Neural cell (in vitro differentiated cells): ENCODE measurements around the gene PIK3R4. TPM values are rescaled to one million over a fixed set of nuclear protein-coding genes. Genes with fewer than 3 reads are reported as not detected.

Experiments used
- H2AFZ ChIP-seq: fragments of 200-600, 300-800 bp; sonication (generic), shearing (Covaris generic); 2 replicates; pipeline ENCODE4 v1.6.0; 2014; ENCODE audit warnings: low read depth, mild to moderate bottlenecking, antibody characterized with exemption, low read length, moderate library complexity
- H3F3A ChIP-seq: fragments of 200-600 bp; shearing (Covaris generic); 2 replicates; pipeline ENCODE4 v1.6.1; 2016; ENCODE audit warnings: mild to moderate bottlenecking, moderate library complexity, mixed read lengths, antibody characterized with exemption, low read length; ENCODE audit not compliant: insufficient read depth, poor library complexity, severe bottlenecking
- H3K27ac ChIP-seq: fragments of 200-600, 300-800 bp; sonication (generic), shearing (Covaris generic); 2 replicates; pipeline ENCODE4 v1.5.1; 2014; ENCODE audit warnings: mild to moderate bottlenecking, low read length, moderate library complexity
- H3K27me3 ChIP-seq: fragments of 300-800, 200-600 bp; sonication (generic), shearing (Covaris generic); 2 replicates; pipeline ENCODE4 v1.6.0; 2014; ENCODE audit warnings: mild to moderate bottlenecking, low read depth, low read length, moderate library complexity; ENCODE audit not compliant: insufficient read depth
- H3K36me3 ChIP-seq: fragments of 300-800, 200-600 bp; sonication (generic), shearing (Covaris generic); 2 replicates; pipeline ENCODE4 v1.5.1; 2014; ENCODE audit warnings: mild to moderate bottlenecking, antibody characterized with exemption, low read length, moderate library complexity; ENCODE audit not compliant: insufficient read depth
- H3K4me2 ChIP-seq: fragments of 300-800, 200-600 bp; sonication (generic), shearing (Covaris generic); 2 replicates; pipeline ENCODE4 v1.6.0; 2014; ENCODE audit warnings: mild to moderate bottlenecking, low read length
- H3K4me3 ChIP-seq: fragments of 300-800, 200-600 bp; sonication (generic), shearing (Covaris generic); 2 replicates; pipeline ENCODE4 v1.5.1; 2014; ENCODE audit warnings: mild to moderate bottlenecking, low read length, moderate library complexity
- H3K79me2 ChIP-seq: fragments of 200-600 bp; shearing (Covaris generic); replicated peaks from 2 replicates; pipeline ENCODE4 v1.6.0; 2014; ENCODE audit warnings: mild to moderate bottlenecking, low read length, moderate library complexity; ENCODE audit not compliant: insufficient read depth
- H3K9ac ChIP-seq: fragments of 300-800, 200-600 bp; sonication (generic), shearing (Covaris generic); 2 replicates; pipeline ENCODE4 v1.6.1; 2016; ENCODE audit warnings: mild to moderate bottlenecking, low read length, mixed read lengths
- H3K9me2 ChIP-seq: fragments of 200-600 bp; shearing (Covaris generic); 2 replicates; pipeline ENCODE4 v1.6.1; 2016; ENCODE audit warnings: mild to moderate bottlenecking, low read length, mixed read lengths; ENCODE audit not compliant: insufficient read depth
- H3K9me3 ChIP-seq: fragments of 200-600, 300-800 bp; sonication (generic), shearing (Covaris generic); 2 replicates; pipeline ENCODE4 v1.6.1; 2016; ENCODE audit warnings: mild to moderate bottlenecking, mixed run types, low read length, moderate library complexity, mixed read lengths
- H4K20me1 ChIP-seq: fragments of 200-600 bp; shearing (Covaris generic); 2 replicates; pipeline ENCODE4 v1.6.1; 2016; ENCODE audit warnings: mild to moderate bottlenecking, mixed run types; ENCODE audit not compliant: insufficient read depth
- EP300 ChIP-seq: fragments of 450-650 bp; conservative IDR thresholded peaks from 2 replicates; pipeline ENCODE4 v1.6.1; 2014; ENCODE audit warnings: antibody characterized with exemption, mild to moderate bottlenecking, moderate library complexity; ENCODE audit not compliant: poor library complexity, severe bottlenecking
- EZH2 ChIP-seq: fragments of 200-600, 300-800 bp; shearing (Covaris generic), sonication (generic); IDR thresholded peaks from 2 replicates; pipeline ENCODE4 v1.6.1; 2014; ENCODE audit warnings: antibody characterized with exemption, low read length, borderline replicate concordance, mild to moderate bottlenecking; ENCODE audit not compliant: insufficient read depth, poor library complexity, severe bottlenecking
- MXI1 ChIP-seq: fragments of 450-650 bp; conservative IDR thresholded peaks from 2 replicates; pipeline ENCODE4 v1.6.1; 2014; ENCODE audit warnings: antibody characterized with exemption, mild to moderate bottlenecking; ENCODE audit not compliant: poor library complexity, severe bottlenecking
- POLR2AphosphoS5 ChIP-seq: IDR thresholded peaks from 2 replicates; pipeline ENCODE4 v1.6.1; 2012
- RAD21 ChIP-seq: fragments of 450-650 bp; conservative IDR thresholded peaks from 2 replicates; pipeline ENCODE4 v1.6.1; 2014; ENCODE audit warnings: antibody characterized with exemption, mild to moderate bottlenecking, moderate library complexity
- SMC3 ChIP-seq: fragments of 450-650 bp; conservative IDR thresholded peaks from 2 replicates; pipeline ENCODE4 v1.6.1; 2014; ENCODE audit warnings: antibody characterized with exemption, mild to moderate bottlenecking, moderate library complexity; ENCODE audit not compliant: poor library complexity
- TAF1 ChIP-seq: IDR thresholded peaks from 2 replicates; pipeline ENCODE4 v1.6.1; 2012; ENCODE audit warnings: low read depth
- polyA plus RNA-seq: library from polyadenylated mRNA; depleted of rRNA; stranded (reverse); fragments of >200 nt; gene quantifications from 2 replicates; pipeline ENCODE4 v1.2.3, GENCODE V29; 2014
- TF ChIP-seq, protein P1 (sequence below): IDR thresholded peaks from 2 replicates; pipeline ENCODE4 v1.6.1; 2012; ENCODE audit warnings: borderline replicate concordance
- TF ChIP-seq, protein P2 (sequence below): fragments of 450-650 bp; IDR thresholded peaks from 2 replicates; pipeline ENCODE4 v1.5.1; 2014; ENCODE audit warnings: antibody characterized with exemption, mild to moderate bottlenecking, moderate library complexity; ENCODE audit not compliant: poor library complexity, severe bottlenecking

PIK3R4 gene
- polyA plus RNA-seq, 1 donor from 2014 or later: 18.3 TPM

DNA sequence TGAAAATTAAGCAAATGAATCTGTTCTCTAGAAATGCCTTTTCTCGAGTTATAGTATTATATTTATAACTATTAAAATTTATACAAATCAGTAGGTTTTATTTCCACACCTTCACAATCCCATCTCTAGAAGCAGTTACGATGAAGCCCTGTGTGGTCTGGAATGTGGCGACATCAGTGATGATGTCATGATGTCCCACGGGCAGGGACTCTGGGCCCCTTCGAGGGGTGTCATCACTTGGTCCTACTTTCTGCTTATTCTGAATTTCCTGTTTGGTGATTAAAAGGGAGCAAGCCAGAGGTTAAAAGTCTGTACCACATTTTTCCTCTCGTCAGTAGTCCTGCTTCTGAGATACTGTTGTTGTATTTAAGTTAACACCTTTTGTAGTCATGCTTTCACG is 67.4 kb downstream of the PIK3R4 start:
- Histone ChIP-seq H4K20me1 (no peaks in the 10 kb centered on the region), H3K27ac (no peak overlapping the region), H3F3A (no peaks in the 10 kb centered on the region), H3K27me3 (no peaks in the 10 kb centered on the region), H3K9me2 (no peaks in the 10 kb centered on the region), H2AFZ (no peak overlapping the region), H3K4me2 (no peak overlapping the region), H3K4me3 (no peak overlapping the region), H3K36me3 (peaks cover 15% of the 10 kb centered on the region), H3K9me3 (no peaks in the 10 kb centered on the region), H3K9ac (no peak overlapping the region), H3K79me2 (no peaks in the 10 kb centered on the region)
- TF ChIP-seq POLR2AphosphoS5: no peak
- TF ChIP-seq, protein P1, sequence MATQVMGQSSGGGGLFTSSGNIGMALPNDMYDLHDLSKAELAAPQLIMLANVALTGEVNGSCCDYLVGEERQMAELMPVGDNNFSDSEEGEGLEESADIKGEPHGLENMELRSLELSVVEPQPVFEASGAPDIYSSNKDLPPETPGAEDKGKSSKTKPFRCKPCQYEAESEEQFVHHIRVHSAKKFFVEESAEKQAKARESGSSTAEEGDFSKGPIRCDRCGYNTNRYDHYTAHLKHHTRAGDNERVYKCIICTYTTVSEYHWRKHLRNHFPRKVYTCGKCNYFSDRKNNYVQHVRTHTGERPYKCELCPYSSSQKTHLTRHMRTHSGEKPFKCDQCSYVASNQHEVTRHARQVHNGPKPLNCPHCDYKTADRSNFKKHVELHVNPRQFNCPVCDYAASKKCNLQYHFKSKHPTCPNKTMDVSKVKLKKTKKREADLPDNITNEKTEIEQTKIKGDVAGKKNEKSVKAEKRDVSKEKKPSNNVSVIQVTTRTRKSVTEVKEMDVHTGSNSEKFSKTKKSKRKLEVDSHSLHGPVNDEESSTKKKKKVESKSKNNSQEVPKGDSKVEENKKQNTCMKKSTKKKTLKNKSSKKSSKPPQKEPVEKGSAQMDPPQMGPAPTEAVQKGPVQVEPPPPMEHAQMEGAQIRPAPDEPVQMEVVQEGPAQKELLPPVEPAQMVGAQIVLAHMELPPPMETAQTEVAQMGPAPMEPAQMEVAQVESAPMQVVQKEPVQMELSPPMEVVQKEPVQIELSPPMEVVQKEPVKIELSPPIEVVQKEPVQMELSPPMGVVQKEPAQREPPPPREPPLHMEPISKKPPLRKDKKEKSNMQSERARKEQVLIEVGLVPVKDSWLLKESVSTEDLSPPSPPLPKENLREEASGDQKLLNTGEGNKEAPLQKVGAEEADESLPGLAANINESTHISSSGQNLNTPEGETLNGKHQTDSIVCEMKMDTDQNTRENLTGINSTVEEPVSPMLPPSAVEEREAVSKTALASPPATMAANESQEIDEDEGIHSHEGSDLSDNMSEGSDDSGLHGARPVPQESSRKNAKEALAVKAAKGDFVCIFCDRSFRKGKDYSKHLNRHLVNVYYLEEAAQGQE: no peak
- no peak for TF ChIP-seq EZH2
- no peak for TF ChIP-seq SMC3
- TF ChIP-seq, protein P2, sequence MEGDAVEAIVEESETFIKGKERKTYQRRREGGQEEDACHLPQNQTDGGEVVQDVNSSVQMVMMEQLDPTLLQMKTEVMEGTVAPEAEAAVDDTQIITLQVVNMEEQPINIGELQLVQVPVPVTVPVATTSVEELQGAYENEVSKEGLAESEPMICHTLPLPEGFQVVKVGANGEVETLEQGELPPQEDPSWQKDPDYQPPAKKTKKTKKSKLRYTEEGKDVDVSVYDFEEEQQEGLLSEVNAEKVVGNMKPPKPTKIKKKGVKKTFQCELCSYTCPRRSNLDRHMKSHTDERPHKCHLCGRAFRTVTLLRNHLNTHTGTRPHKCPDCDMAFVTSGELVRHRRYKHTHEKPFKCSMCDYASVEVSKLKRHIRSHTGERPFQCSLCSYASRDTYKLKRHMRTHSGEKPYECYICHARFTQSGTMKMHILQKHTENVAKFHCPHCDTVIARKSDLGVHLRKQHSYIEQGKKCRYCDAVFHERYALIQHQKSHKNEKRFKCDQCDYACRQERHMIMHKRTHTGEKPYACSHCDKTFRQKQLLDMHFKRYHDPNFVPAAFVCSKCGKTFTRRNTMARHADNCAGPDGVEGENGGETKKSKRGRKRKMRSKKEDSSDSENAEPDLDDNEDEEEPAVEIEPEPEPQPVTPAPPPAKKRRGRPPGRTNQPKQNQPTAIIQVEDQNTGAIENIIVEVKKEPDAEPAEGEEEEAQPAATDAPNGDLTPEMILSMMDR: no peak
- no peak for TF ChIP-seq MXI1
- TF ChIP-seq EP300: no peak
- no peak for TF ChIP-seq TAF1
- no peak for TF ChIP-seq RAD21

DNA sequence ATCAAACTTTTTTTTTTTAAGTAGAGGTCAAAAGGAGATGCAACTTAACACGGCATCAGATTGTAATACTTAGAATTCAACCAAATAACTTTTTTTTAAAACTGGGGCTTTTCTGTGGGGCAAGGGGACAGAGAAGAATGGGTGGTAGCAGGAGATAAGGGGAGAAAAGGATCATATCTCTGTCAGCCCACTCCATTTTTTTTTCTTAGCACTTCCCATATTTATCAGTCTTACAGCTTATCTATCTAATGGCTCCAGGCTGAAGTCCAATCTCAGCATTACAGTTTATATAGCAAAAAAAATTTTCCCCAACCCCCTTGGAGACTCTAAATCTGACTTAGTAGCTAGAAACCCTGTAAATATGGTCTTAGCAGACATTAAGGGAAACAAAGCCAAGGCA is 69.3 kb downstream of the PIK3R4 start:
- no peaks in the 10 kb centered on the region for H3K9me3 ChIP-seq
- H2AFZ ChIP-seq: no peak overlapping the region
- no peak overlapping the region for H3K4me2 ChIP-seq
- TF ChIP-seq, protein P2: no peak
- no peak for TF ChIP-seq MXI1
- no peak for TF ChIP-seq EZH2
- no peak for TF ChIP-seq POLR2AphosphoS5
- no peak for TF ChIP-seq EP300
- TF ChIP-seq, protein P1: no peak
- TF ChIP-seq TAF1: no peak
- TF ChIP-seq RAD21: no peak
- no peak for TF ChIP-seq SMC3
- no peak overlapping the region for H3K27ac ChIP-seq
- H3K79me2 ChIP-seq: no peaks in the 10 kb centered on the region
- H3K4me3 ChIP-seq: no peak overlapping the region
- no peaks in the 10 kb centered on the region for H3F3A ChIP-seq
- H3K9ac ChIP-seq: no peak overlapping the region
- no peaks in the 10 kb centered on the region for H3K9me2 ChIP-seq
- peaks cover 5% of the 10 kb centered on the region for H3K36me3 ChIP-seq
- no peaks in the 10 kb centered on the region for H4K20me1 ChIP-seq
- no peaks in the 10 kb centered on the region for H3K27me3 ChIP-seq
